ENCODE data around the gene MYT1. TPM values are rescaled to one million over a fixed set of nuclear protein-coding genes. Genes with fewer than 3 reads are reported as not detected.

Gene MYT1
- total and polyA plus RNA-seq, 9 of the 15 experiments (the other 6 are each of a cell fraction or from before 2014, with no cell fraction given) = 0.02 to 0.12 (median 0.06) TPM; not detected in 4

DNA sequence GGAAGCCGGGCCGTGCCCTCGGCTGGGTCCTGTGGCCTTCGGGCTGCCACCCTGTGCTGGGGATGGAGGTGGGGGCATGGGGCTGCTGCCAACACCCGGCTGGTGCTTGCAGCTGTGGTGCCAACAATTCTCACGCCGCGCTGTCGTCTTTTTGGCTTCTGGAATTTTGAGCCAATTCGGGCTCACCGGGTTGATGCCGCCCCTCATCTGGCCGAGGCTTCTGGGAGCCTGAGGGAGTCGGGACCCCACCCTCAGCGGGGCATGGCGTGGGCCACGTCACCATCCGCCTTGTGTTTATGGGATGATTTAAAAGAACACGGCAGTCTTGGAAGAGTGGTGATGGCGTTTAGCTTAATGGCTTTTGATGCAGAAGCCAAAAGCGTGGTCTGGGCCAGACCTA, 48.2 kb upstream of the MYT1 start:
- H3K27ac ChIP-seq (ENCODE audit: extremely low read depth, low read depth, low read length) = no peak overlapping the region
- no peak for FAIRE-seq
- H3K9ac ChIP-seq (ENCODE audit: insufficient read depth in 1 of 2, low read depth in 2 of 2, low read length in 2 of 2) = no peak overlapping the region
- no peaks in the 10 kb centered on the region for H3K9me1 ChIP-seq (ENCODE audit: control insufficient read depth, insufficient read depth, low read length)
- WGBS (ENCODE audit: insufficient coverage, low coverage, missing lambda C conversion rate) = 20% methylated on average over 20 of the region's 21 CpGs
- ChIA-PET POLR2A (interaction anchor here (0.7 to 1.4 kb wide), 3 partner anchors 10 to 906 kb away, joined by 3 to 5 read pairs (median 4); no protein-coding TSS in a partner anchor), CTCF (ENCODE audit: low intra/inter-chr PET ratio) (no interaction called here)
- H3K27me3 ChIP-seq (ENCODE audit: control insufficient read depth in 2 of 2, insufficient read depth in 2 of 2, low read length in 2 of 2) = peaks cover 15 to 46% of the 10 kb centered on the region in 2 experiments; a peak in 4 of 5 replicates
- no peak for DNase-seq (ENCODE audit: extremely low read depth in 1 of 4, low spot score in 3 of 4)
- H3K4me1 ChIP-seq (replicated peaks in 1 of 2; ENCODE audit: control insufficient read depth in 2 of 2, insufficient read depth in 2 of 2, low read length in 2 of 2) = peaks cover 3 to 27% of the 10 kb centered on the region in 2 experiments; a peak in 2 of 5 replicates
- no peak overlapping the region for H2AFZ ChIP-seq (ENCODE audit: low read depth, low read length)
- in situ Hi-C loops (cut with MboI) (no loop called here), intact Hi-C loops (cut with micrococcal nuclease) (no loop called here)
- no peaks in the 10 kb centered on the region for H3K36me3 ChIP-seq (ENCODE audit: control insufficient read depth, insufficient read depth, low read length)
- H3K4me3 ChIP-seq = no peak overlapping the region
- H3K9me3 ChIP-seq (replicated peaks; ENCODE audit: control insufficient read depth, insufficient read depth, low read depth, low read length) = no peaks in the 10 kb centered on the region
- no TSS peak for BruUV-seq (replicated peaks)
- H4K20me1 ChIP-seq (replicated peaks; ENCODE audit: control insufficient read depth, insufficient read depth, low read length) = peaks cover 12% of the 10 kb centered on the region; the same call in 1 of the 2 replicates
- H3K4me2 ChIP-seq (ENCODE audit: insufficient read depth, low read length) = no peak overlapping the region
- ATAC-seq = no peak
- no peaks in the 10 kb centered on the region for H3K79me2 ChIP-seq (ENCODE audit: control insufficient read depth, insufficient read depth, low read length)
- TF ChIP-seq DMBX1 (CRISPR knock-in tag; IDR thresholded peaks at IDR 0.05; ENCODE audit: borderline replicate concordance) = no peak

GRCh38 chr20:64116541-64117431, 47.5 kb upstream of the MYT1 start:
- Histone ChIP-seq H4K20me1 (replicated peaks; ENCODE audit: control insufficient read depth, insufficient read depth, low read length) (peaks cover 12% of the 10 kb centered on the region; the same call in 1 of the 2 replicates), H3K9me1 (ENCODE audit: control insufficient read depth, insufficient read depth, low read length) (no peaks in the 10 kb centered on the region), H3K4me1 (replicated peaks in 1 of 2; ENCODE audit: control insufficient read depth in 2 of 2, insufficient read depth in 2 of 2, low read length in 2 of 2) (peaks cover 3 to 27% of the 10 kb centered on the region in 2 experiments; a peak in 2 of 5 replicates), H3K9me3 (replicated peaks; ENCODE audit: control insufficient read depth, insufficient read depth, low read depth, low read length) (no peaks in the 10 kb centered on the region), H2AFZ (ENCODE audit: low read depth, low read length) (no peak overlapping the region), H3K79me2 (ENCODE audit: control insufficient read depth, insufficient read depth, low read length) (no peaks in the 10 kb centered on the region), H3K4me2 (ENCODE audit: insufficient read depth, low read length) (no peak overlapping the region), H3K27ac (ENCODE audit: extremely low read depth, low read depth, low read length) (no peak overlapping the region), H3K36me3 (ENCODE audit: control insufficient read depth, insufficient read depth, low read length) (no peaks in the 10 kb centered on the region), H3K27me3 (ENCODE audit: control insufficient read depth in 2 of 2, insufficient read depth in 2 of 2, low read length in 2 of 2) (peaks cover 15 to 50% of the 10 kb centered on the region in 2 experiments; a peak in 4 of 5 replicates), H3K9ac (ENCODE audit: insufficient read depth in 1 of 2, low read depth in 2 of 2, low read length in 2 of 2) (no peak overlapping the region), H3K4me3 (no peak overlapping the region)
- TF ChIP-seq KDM4B (IDR thresholded peaks at IDR 0.05; ENCODE audit: borderline replicate concordance in 2 of 2, low read depth in 1 of 2) = no peak
- TF ChIP-seq ZNF586 (CRISPR knock-in tag; conservative IDR thresholded peaks at IDR 0.05) = no peak
- TF ChIP-seq ZNF551 (CRISPR knock-in tag; IDR thresholded peaks at IDR 0.05) = no peak
- no peak for TF ChIP-seq JUNB (CRISPR knock-in tag; conservative IDR thresholded peaks at IDR 0.05)
- TF ChIP-seq ELF2 (CRISPR knock-in tag; IDR thresholded peaks at IDR 0.05) = no peak
- no peak for TF ChIP-seq HINFP (tag; conservative IDR thresholded peaks at IDR 0.05; ENCODE audit: low read depth)
- no peak for TF ChIP-seq ZNF197 (CRISPR knock-in tag; IDR thresholded peaks at IDR 0.05; ENCODE audit: low read depth)
- no peak for TF ChIP-seq ZNF174 (CRISPR knock-in tag; IDR thresholded peaks at IDR 0.05)
- TF ChIP-seq ZFPM2 (CRISPR knock-in tag; IDR thresholded peaks at IDR 0.05) = no peak
- TF ChIP-seq HLTF (IDR thresholded peaks at IDR 0.05) = no peak
- ChIA-PET POLR2A (interaction anchor here (1.3 kb wide), 1 partner anchor 11 kb away, joined by 3 read pairs; no protein-coding TSS in a partner anchor), CTCF (ENCODE audit: low intra/inter-chr PET ratio) (no interaction called here)
- WGBS (ENCODE audit: insufficient coverage, low coverage, missing lambda C conversion rate) = 2% methylated on average over 15 of the region's 17 CpGs
- no TSS peak for BruUV-seq (replicated peaks)
- intact Hi-C loops (cut with micrococcal nuclease) (no loop called here), in situ Hi-C loops (cut with MboI) (no loop called here)
- DNase-seq (ENCODE audit: extremely low read depth in 1 of 4, low spot score in 3 of 4) = no peak
- no peak; the same call in 2 of the 3 replicates for ATAC-seq
- no peak for FAIRE-seq
